WTC11 (cell line): ENCODE results near the gene PDLIM7. TPM values are rescaled to one million over a fixed set of nuclear protein-coding genes. Genes with fewer than 3 reads are reported as not detected.

ENCODE experiments used
- ATAC-seq: fragments of 200-7000 bp; cut with Tn5 transposase; 2 replicates; pipeline ENCODE4 v1.10.0; 2021; ENCODE audit warnings: mild to moderate bottlenecking, moderate library complexity
- CTCF ChIA-PET: fragments of 300-600 bp; sonication (Branson Sonifier 250); formaldehyde crosslinking; loops from one replicate; lab custom pipeline; 2021; ENCODE audit warnings: antibody characterized with exemption; lab: Charles Lee
- POLR2A ChIA-PET: fragments of 350-600 bp; sonication (Branson Sonifier 250); formaldehyde crosslinking; loops from one replicate; lab custom pipeline; 2021; ENCODE audit warnings: antibody characterized with exemption; lab: Charles Lee
- DNase-seq: peaks from one replicate; pipeline ENCODE4 v3.0.0; 2021; ENCODE audit warnings: low spot score
- H3K27ac Mint-ChIP-seq: 2 replicates; pipeline ENCODE4 v1.8.0; 2021; ENCODE audit warnings: mixed read lengths
- H3K27me3 Mint-ChIP-seq: 2 replicates; pipeline ENCODE4 v1.8.0; 2021; ENCODE audit warnings: low read depth, mild to moderate bottlenecking, moderate library complexity, mixed read lengths
- H3K36me3 Mint-ChIP-seq: 2 replicates; pipeline ENCODE4 v1.8.0; 2021; ENCODE audit warnings: mixed read lengths
- H3K4me1 Mint-ChIP-seq: 2 replicates; pipeline ENCODE4 v1.8.0; 2022; ENCODE audit warnings: mixed read lengths
- H3K4me3 Mint-ChIP-seq: 2 replicates; pipeline ENCODE4 v1.8.0; 2021; ENCODE audit warnings: mild to moderate bottlenecking, moderate library complexity, mixed read lengths
- H3K9me3 Mint-ChIP-seq: 2 replicates; pipeline ENCODE4 v1.8.0; 2021; ENCODE audit warnings: mixed read lengths
- CTCF ChIP-seq: fragments of 200-600 bp; IDR thresholded peaks from 2 replicates; pipeline ENCODE4 v1.8.0; 2022; ENCODE audit warnings: antibody characterized with exemption
- ESRRA ChIP-seq: sonication (generic); formaldehyde crosslinking; IDR thresholded peaks from 2 replicates; pipeline ENCODE4 v1.8.1; 2022; ENCODE audit warnings: mild to moderate bottlenecking, missing genetic modification reagents, borderline replicate concordance
- FOXK1 ChIP-seq: sonication (generic); formaldehyde crosslinking; IDR thresholded peaks from 2 replicates; pipeline ENCODE4 v1.8.0; 2022; ENCODE audit warnings: mild to moderate bottlenecking, moderate library complexity, missing genetic modification reagents
- MXD4 ChIP-seq: fragments of 250-450 bp; sonication (Bioruptor Pico); IDR thresholded peaks from 2 replicates; pipeline ENCODE4 v1.8.0; 2021; ENCODE audit warnings: mild to moderate bottlenecking, moderate library complexity, borderline replicate concordance
- NR3C1 ChIP-seq: sonication (generic); formaldehyde crosslinking; conservative IDR thresholded peaks from 2 replicates; pipeline ENCODE4 v1.8.1; 2023; ENCODE audit warnings: low read depth, mild to moderate bottlenecking, missing genetic modification reagents
- PRRX2 ChIP-seq: fragments of 250-450 bp; sonication (Bioruptor Pico); IDR thresholded peaks from 2 replicates; pipeline ENCODE4 v1.8.0; 2021; ENCODE audit warnings: mild to moderate bottlenecking
- RELA ChIP-seq: sonication (generic); formaldehyde crosslinking; IDR thresholded peaks from 2 replicates; pipeline ENCODE4 v1.8.1; 2022; ENCODE audit warnings: missing genetic modification reagents, mild to moderate bottlenecking, borderline replicate concordance
- SOX15 ChIP-seq: fragments of 250-450 bp; sonication (Bioruptor Pico); IDR thresholded peaks from 2 replicates; pipeline ENCODE4 v1.9.0; 2021; ENCODE audit warnings: mild to moderate bottlenecking
- SP1 ChIP-seq: sonication (generic); formaldehyde crosslinking; conservative IDR thresholded peaks from 2 replicates; pipeline ENCODE4 v1.8.1; 2022; ENCODE audit warnings: missing genetic modification reagents
- TCF7 ChIP-seq: sonication (generic); formaldehyde crosslinking; IDR thresholded peaks from 2 replicates; pipeline ENCODE4 v1.8.0; 2022; ENCODE audit warnings: mild to moderate bottlenecking, low read depth, missing genetic modification reagents, moderate library complexity
- USF2 ChIP-seq: sonication (generic); formaldehyde crosslinking; IDR thresholded peaks from 2 replicates; pipeline ENCODE4 v1.8.1; 2023; ENCODE audit warnings: mild to moderate bottlenecking, missing genetic modification reagents, moderate library complexity
- ZNF263 ChIP-seq: sonication (generic); formaldehyde crosslinking; IDR thresholded peaks from 2 replicates; pipeline ENCODE4 v1.8.1; 2022; ENCODE audit warnings: low read depth, mild to moderate bottlenecking, moderate library complexity, missing genetic modification reagents
- ZNF317 ChIP-seq: sonication (generic); formaldehyde crosslinking; IDR thresholded peaks from 2 replicates; pipeline ENCODE4 v1.8.1; 2023; ENCODE audit warnings: low read depth, mild to moderate bottlenecking, moderate library complexity, missing genetic modification reagents, borderline replicate concordance
- ZNF416 ChIP-seq: fragments of 250-450 bp; sonication (Bioruptor Pico); IDR thresholded peaks from 2 replicates; pipeline ENCODE4 v1.9.0; 2021; ENCODE audit warnings: mild to moderate bottlenecking, inconsistent platforms
- ZNF423 ChIP-seq: fragments of 250-450 bp; sonication (Bioruptor Pico); IDR thresholded peaks from 2 replicates; pipeline ENCODE4 v2.1.2; 2022; ENCODE audit warnings: mild to moderate bottlenecking, moderate library complexity
- total RNA-seq: library from RNA; stranded (reverse); gene quantifications from 3 replicates; pipeline ENCODE4 v1.2.3, GENCODE V29; 2021
- TF ChIP-seq, protein P1 (sequence below): sonication (generic); formaldehyde crosslinking; IDR thresholded peaks from 2 replicates; pipeline ENCODE4 v1.8.1; 2023; ENCODE audit warnings: mild to moderate bottlenecking, missing genetic modification reagents
- TF ChIP-seq, protein P2 (sequence below): sonication (generic); formaldehyde crosslinking; IDR thresholded peaks from 2 replicates; pipeline ENCODE4 v1.8.0; 2023; ENCODE audit warnings: mild to moderate bottlenecking, missing genetic modification reagents
- TF ChIP-seq, protein P3 (sequence below): sonication (generic); formaldehyde crosslinking; IDR thresholded peaks from 2 replicates; pipeline ENCODE4 v1.8.0; 2022; ENCODE audit warnings: mild to moderate bottlenecking, missing genetic modification reagents
- TF ChIP-seq, protein P4 (sequence below): fragments of 250-450 bp; sonication (Bioruptor Pico); IDR thresholded peaks from 2 replicates; pipeline ENCODE4 v1.9.0; 2021; ENCODE audit warnings: mild to moderate bottlenecking, borderline replicate concordance

Gene PDLIM7
- total RNA-seq, 1 experiment from 2014 or later: 142 TPM

DNA sequence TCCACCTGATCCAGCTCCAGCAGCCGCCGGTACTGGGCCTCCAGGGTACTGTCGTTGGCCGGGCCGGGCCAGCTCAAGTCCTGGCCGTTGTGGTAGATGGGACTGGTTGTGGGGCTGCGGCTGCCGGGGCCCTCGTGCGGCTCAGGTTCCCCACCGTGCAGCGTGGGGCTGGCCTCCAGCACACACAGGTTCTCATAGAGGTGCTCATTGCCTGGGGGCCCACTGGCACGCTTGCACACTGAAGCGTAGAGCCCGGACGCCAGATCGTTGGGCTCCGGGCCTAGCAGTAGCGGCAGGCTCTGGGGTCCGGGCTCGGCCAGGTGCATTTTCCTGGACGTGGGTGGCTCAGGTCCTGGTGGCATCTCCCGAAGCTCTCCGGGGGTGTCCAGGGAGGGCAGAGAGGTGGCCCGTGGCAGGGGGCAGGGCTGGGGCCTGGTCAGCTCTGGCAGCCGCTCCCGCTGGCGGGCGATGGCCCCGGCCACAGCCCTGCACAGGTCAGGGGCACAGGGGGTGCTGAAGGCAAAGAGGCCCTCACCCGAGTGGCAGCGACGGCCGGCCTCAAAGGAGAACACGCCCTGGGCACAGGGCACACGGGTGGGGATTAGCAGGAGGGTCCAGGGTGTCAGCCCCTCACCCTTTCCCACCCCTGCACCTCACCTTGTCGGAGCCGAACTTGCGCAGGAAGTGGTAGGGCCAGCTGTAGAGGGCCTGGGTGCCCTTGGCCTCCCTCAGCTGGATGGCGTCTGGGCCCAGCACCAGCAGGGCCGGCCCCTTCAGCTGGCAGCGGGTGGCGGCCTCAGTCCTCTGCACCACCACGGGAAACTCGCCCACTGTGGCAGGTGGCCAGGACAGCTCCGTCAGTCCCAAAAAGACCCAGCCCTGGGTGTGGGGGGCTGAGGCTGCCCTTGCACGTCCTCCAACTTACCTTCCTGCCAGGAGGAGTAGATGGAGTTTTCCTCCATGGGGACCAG is 7.0 kb upstream of the PDLIM7 start:
- Mint-ChIP-seq H3K9me3 (no peaks in the 10 kb centered on the region), H3K27ac (no peak overlapping the region), H3K27me3 (peaks cover 13% of the 10 kb centered on the region), H3K4me1 (peaks cover 11% of the 10 kb centered on the region), H3K36me3 (peaks cover 10% of the 10 kb centered on the region), H3K4me3 (no peak overlapping the region)
- DNase-seq: no peak
- TF ChIP-seq, protein P1, sequence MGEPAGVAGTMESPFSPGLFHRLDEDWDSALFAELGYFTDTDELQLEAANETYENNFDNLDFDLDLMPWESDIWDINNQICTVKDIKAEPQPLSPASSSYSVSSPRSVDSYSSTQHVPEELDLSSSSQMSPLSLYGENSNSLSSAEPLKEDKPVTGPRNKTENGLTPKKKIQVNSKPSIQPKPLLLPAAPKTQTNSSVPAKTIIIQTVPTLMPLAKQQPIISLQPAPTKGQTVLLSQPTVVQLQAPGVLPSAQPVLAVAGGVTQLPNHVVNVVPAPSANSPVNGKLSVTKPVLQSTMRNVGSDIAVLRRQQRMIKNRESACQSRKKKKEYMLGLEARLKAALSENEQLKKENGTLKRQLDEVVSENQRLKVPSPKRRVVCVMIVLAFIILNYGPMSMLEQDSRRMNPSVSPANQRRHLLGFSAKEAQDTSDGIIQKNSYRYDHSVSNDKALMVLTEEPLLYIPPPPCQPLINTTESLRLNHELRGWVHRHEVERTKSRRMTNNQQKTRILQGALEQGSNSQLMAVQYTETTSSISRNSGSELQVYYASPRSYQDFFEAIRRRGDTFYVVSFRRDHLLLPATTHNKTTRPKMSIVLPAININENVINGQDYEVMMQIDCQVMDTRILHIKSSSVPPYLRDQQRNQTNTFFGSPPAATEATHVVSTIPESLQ (CRISPR knock-in tag): no peak
- TF ChIP-seq SP1 (CRISPR knock-in tag) (no peak), NR3C1 (no peak), ZNF263 (CRISPR knock-in tag) (no peak), ZNF423 (no peak), ESRRA (no peak), FOXK1 (no peak), ZNF317 (no peak)
- TF ChIP-seq, protein P2, sequence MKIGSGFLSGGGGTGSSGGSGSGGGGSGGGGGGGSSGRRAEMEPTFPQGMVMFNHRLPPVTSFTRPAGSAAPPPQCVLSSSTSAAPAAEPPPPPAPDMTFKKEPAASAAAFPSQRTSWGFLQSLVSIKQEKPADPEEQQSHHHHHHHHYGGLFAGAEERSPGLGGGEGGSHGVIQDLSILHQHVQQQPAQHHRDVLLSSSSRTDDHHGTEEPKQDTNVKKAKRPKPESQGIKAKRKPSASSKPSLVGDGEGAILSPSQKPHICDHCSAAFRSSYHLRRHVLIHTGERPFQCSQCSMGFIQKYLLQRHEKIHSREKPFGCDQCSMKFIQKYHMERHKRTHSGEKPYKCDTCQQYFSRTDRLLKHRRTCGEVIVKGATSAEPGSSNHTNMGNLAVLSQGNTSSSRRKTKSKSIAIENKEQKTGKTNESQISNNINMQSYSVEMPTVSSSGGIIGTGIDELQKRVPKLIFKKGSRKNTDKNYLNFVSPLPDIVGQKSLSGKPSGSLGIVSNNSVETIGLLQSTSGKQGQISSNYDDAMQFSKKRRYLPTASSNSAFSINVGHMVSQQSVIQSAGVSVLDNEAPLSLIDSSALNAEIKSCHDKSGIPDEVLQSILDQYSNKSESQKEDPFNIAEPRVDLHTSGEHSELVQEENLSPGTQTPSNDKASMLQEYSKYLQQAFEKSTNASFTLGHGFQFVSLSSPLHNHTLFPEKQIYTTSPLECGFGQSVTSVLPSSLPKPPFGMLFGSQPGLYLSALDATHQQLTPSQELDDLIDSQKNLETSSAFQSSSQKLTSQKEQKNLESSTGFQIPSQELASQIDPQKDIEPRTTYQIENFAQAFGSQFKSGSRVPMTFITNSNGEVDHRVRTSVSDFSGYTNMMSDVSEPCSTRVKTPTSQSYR (CRISPR knock-in tag): no peak
- TF ChIP-seq, protein P3, sequence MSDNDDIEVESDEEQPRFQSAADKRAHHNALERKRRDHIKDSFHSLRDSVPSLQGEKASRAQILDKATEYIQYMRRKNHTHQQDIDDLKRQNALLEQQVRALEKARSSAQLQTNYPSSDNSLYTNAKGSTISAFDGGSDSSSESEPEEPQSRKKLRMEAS (CRISPR knock-in tag): no peak
- no peak for ATAC-seq
- CTCF ChIA-PET: interaction anchor here (1.1 to 3.8 kb wide), 5 partner anchors 13 to 114 kb away, joined by 3 to 29 read pairs (median 6); no protein-coding TSS in a partner anchor
- POLR2A ChIA-PET: no interaction called here

GRCh38 chr5:177503351-177504085 is 6.1 kb upstream of the PDLIM7 start:
- no peaks in the 10 kb centered on the region for H3K9me3 Mint-ChIP-seq
- TF ChIP-seq RELA: no peak
- TF ChIP-seq, protein P3 (CRISPR knock-in tag): no peak
- no peak for TF ChIP-seq CTCF
- no peak for TF ChIP-seq USF2 (CRISPR knock-in tag)
- no peak for TF ChIP-seq PRRX2 (CRISPR knock-in tag)
- no peak for TF ChIP-seq SOX15
- TF ChIP-seq MXD4 (CRISPR knock-in tag): no peak
- TF ChIP-seq TCF7 (CRISPR knock-in tag): no peak
- no peak for TF ChIP-seq ZNF416 (CRISPR knock-in tag)
- TF ChIP-seq, protein P4, sequence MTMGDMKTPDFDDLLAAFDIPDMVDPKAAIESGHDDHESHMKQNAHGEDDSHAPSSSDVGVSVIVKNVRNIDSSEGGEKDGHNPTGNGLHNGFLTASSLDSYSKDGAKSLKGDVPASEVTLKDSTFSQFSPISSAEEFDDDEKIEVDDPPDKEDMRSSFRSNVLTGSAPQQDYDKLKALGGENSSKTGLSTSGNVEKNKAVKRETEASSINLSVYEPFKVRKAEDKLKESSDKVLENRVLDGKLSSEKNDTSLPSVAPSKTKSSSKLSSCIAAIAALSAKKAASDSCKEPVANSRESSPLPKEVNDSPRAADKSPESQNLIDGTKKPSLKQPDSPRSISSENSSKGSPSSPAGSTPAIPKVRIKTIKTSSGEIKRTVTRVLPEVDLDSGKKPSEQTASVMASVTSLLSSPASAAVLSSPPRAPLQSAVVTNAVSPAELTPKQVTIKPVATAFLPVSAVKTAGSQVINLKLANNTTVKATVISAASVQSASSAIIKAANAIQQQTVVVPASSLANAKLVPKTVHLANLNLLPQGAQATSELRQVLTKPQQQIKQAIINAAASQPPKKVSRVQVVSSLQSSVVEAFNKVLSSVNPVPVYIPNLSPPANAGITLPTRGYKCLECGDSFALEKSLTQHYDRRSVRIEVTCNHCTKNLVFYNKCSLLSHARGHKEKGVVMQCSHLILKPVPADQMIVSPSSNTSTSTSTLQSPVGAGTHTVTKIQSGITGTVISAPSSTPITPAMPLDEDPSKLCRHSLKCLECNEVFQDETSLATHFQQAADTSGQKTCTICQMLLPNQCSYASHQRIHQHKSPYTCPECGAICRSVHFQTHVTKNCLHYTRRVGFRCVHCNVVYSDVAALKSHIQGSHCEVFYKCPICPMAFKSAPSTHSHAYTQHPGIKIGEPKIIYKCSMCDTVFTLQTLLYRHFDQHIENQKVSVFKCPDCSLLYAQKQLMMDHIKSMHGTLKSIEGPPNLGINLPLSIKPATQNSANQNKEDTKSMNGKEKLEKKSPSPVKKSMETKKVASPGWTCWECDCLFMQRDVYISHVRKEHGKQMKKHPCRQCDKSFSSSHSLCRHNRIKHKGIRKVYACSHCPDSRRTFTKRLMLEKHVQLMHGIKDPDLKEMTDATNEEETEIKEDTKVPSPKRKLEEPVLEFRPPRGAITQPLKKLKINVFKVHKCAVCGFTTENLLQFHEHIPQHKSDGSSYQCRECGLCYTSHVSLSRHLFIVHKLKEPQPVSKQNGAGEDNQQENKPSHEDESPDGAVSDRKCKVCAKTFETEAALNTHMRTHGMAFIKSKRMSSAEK: no peak
- no peak for DNase-seq
- H3K4me3 Mint-ChIP-seq: no peak overlapping the region
- H3K27ac Mint-ChIP-seq: peak overlapping the region; percentile 27; the same call in 1 of the 2 replicates
- ChIA-PET CTCF (interaction anchor here (1.5 to 3.8 kb wide), 4 partner anchors 13 to 114 kb away, joined by 6 to 29 read pairs (median 6); no protein-coding TSS in a partner anchor), POLR2A (no interaction called here)
- no peak for ATAC-seq
- H3K36me3 Mint-ChIP-seq: peaks cover 10% of the 10 kb centered on the region
- H3K4me1 Mint-ChIP-seq: peaks cover 12% of the 10 kb centered on the region
- H3K27me3 Mint-ChIP-seq: peaks cover 22% of the 10 kb centered on the region
